Measurements from ENCODE around the gene PIM3. TPM values are rescaled to one million over a fixed set of nuclear protein-coding genes. Genes with fewer than 3 reads are reported as not detected.
A peak's percentile ranks its signal among the peaks of the same experiment; 100 is the strongest.

The PIM3 gene
- total RNA-seq, 4 donors from 2014 or later: 98.3 to 138 (median 119) TPM

DNA sequence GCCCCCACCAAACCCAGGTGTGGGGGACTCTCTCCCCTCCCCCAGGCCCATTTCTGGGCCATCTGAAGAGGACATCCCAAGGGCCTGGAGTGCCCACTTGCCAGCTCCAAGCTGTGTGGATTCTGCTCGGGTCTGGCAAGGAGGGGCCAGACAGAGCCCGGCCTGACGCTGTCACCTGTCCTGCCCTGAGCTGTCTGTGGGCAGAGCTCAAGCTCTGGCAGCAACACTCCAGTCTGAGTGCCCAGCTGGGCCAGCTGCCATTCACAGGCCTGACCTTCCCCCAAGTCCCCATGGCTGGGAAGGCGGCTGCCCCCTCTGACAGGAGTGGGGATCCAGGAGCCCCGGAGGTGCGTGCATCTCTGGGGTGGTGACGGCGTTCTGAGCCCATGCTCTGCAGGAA, 6.2 kb upstream of the PIM3 start:
- Histone ChIP-seq H3K9me3 (no peaks in the 10 kb centered on the region), H3K4me3 (no peak overlapping the region), H3K36me3 (no peaks in the 10 kb centered on the region), H3K4me1 (peaks cover 0 to 81% (median 32%) of the 10 kb centered on the region in 4 donors), H3K27me3 (no peaks in the 10 kb centered on the region), H3K27ac (peak overlapping the region; percentile 9 to 95 (median 73))
- TF ChIP-seq POLR2A (IDR thresholded peaks at IDR 0.05): no peak
- TF ChIP-seq, protein P1, sequence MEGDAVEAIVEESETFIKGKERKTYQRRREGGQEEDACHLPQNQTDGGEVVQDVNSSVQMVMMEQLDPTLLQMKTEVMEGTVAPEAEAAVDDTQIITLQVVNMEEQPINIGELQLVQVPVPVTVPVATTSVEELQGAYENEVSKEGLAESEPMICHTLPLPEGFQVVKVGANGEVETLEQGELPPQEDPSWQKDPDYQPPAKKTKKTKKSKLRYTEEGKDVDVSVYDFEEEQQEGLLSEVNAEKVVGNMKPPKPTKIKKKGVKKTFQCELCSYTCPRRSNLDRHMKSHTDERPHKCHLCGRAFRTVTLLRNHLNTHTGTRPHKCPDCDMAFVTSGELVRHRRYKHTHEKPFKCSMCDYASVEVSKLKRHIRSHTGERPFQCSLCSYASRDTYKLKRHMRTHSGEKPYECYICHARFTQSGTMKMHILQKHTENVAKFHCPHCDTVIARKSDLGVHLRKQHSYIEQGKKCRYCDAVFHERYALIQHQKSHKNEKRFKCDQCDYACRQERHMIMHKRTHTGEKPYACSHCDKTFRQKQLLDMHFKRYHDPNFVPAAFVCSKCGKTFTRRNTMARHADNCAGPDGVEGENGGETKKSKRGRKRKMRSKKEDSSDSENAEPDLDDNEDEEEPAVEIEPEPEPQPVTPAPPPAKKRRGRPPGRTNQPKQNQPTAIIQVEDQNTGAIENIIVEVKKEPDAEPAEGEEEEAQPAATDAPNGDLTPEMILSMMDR (IDR thresholded peaks at IDR 0.05): no peak
- WGBS, 2 donors: 76 to 100% methylated on average over 2 to 5 of the region's 8 CpGs
- DNase-seq (ENCODE audit: low spot score in 2 of 2): no peak

DNA sequence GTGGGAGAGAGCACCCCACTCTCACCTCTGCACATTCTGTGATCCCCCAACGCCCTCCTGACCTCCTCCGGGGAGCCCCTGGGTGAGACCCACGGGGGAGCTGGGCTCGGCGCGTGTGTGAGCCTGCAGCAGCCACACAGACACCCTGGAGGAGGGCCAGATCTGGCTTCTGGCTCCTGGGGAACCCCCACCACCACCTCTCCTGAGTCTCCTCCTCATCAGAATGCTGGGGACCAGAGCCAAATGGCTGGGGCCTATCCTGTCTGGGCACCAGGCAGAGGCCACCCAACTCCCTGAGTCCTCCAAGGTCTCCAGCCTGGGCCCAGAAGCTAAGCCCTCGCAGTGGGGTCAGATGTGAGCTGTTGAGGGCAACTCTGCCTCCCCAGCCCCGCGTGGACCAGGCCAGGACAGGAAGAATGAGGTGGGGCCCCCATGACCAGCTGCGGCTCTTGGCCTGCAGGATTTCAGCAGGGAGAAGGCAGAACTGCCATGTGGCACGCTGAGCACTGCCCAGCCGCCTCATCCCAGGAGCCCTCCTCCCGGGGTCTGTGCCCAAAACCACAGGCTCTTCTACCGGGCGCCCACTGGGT, 5.5 kb upstream of the PIM3 start:
- TF ChIP-seq, protein P1 (IDR thresholded peaks at IDR 0.05): no peak
- TF ChIP-seq POLR2A (IDR thresholded peaks at IDR 0.05) (no peak), EP300 (IDR thresholded peaks at IDR 0.05) (no peak)
- H3K27ac ChIP-seq: peak overlapping the region in 2 of 4 donors; percentile 84 to 95
- no peaks in the 10 kb centered on the region for H3K27me3 ChIP-seq
- no peaks in the 10 kb centered on the region for H3K36me3 ChIP-seq
- H3K4me1 ChIP-seq: peaks cover 0 to 80% (median 31%) of the 10 kb centered on the region in 4 donors
- H3K9me3 ChIP-seq: no peaks in the 10 kb centered on the region
- WGBS, 2 donors: 74 to 80% methylated on average over 9 to 15 of the region's 15 CpGs
- no peak for DNase-seq (ENCODE audit: low spot score in 2 of 2)
- H3K4me3 ChIP-seq: no peak overlapping the region

DNA sequence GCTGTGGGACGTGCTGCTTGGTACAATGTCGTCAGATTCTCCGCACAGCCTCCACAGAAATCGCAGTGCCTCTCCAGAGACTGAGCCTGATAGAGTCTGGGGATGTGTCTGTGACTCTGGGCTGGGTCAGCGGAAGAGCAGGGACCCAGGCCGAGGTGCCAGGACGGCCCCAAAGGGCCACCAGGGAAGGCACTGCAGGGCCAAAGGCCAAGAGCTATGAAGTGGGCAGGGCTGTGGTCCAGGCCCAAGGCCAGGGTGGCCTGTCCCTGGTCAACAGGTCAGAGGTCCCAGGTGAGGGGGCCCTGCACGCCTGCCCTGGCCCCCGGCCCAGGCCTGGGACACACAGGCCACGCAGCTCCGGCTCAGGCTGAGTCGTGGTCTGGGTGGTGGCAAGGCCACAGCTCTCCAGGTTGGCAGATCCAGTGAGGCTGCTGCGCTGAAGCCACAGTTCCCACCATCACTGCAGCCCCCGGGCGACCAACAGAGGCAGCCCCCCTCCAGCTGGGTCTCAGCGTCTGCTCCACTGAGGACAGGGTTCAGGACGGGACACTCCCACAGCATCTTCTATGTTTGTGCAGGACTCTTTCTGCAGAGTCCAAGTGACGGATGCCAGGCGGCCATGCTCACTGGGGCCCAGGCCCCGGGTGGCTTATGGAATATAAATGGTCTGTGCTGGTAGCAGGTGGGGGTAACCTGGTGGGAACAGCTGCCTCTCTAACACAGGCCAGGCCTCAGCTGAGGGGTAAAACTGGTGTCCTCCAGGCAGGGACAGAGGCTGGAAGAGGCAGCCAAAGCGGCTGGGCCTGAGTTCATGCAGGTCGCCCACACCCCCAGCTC, 4.8 kb upstream of the PIM3 start:
- WGBS, 2 donors: 77 to 88% methylated on average over 9 to 19 of the region's 22 CpGs
- H3K4me1 ChIP-seq: peaks cover 0 to 76% (median 30%) of the 10 kb centered on the region in 4 donors
- no peaks in the 10 kb centered on the region for H3K27me3 ChIP-seq
- TF ChIP-seq POLR2A (IDR thresholded peaks at IDR 0.05) (no peak), EP300 (IDR thresholded peaks at IDR 0.05) (no peak)
- TF ChIP-seq, protein P1 (IDR thresholded peaks at IDR 0.05): no peak
- H3K36me3 ChIP-seq: no peaks in the 10 kb centered on the region
- H3K9me3 ChIP-seq: no peaks in the 10 kb centered on the region
- no peak for DNase-seq (ENCODE audit: low spot score in 2 of 2)
- H3K27ac ChIP-seq: peak overlapping the region in 2 of 4 donors; percentile 84 to 95
- H3K4me3 ChIP-seq: no peak overlapping the region

DNA sequence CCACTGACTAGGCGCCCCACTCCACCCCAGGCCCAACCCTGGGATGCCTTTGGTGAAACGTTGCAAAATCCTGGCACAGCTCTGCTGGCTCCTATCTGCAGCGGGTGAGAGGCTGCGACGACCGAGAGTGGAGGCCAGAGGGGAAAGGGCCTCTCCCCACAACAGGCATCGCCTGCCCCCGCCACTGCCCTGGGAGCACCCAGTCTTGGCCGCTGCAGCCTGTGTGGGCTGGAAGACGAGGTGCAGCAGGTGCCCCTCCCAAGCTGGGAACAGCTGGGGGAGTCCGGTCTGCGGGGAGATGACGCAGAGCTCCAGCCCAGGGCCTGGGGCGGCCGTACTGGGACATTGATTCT, 4.2 kb upstream of the PIM3 start:
- H3K4me1 ChIP-seq: peaks cover 0 to 71% (median 27%) of the 10 kb centered on the region in 4 donors
- H3K4me3 ChIP-seq: no peak overlapping the region
- H3K27me3 ChIP-seq: no peaks in the 10 kb centered on the region
- H3K36me3 ChIP-seq: peaks cover 0 to 5% (median under 1%) of the 10 kb centered on the region in 3 donors
- H3K9me3 ChIP-seq: no peaks in the 10 kb centered on the region
- TF ChIP-seq, protein P1 (IDR thresholded peaks at IDR 0.05): no peak
- peak in 1 of 2 donors; percentile 34 for TF ChIP-seq EP300 (IDR thresholded peaks at IDR 0.05)
- whole genome bisulfite sequencing, 2 donors: 66 to 80% methylated on average over 4 to 15 of the region's 15 CpGs
- H3K27ac ChIP-seq: peak overlapping the region in 3 of 4 donors; percentile 50 to 95 (median 84)
- DNase-seq (ENCODE audit: low spot score in 2 of 2): no peak
